NCI-H2227 (cell line): ENCODE measurements around the gene ATG13.
"Not testable (repeated sequence)": the region's sequence is repeated elsewhere in the genome, so short reads cannot be mapped to it uniquely, and the experiment has no call there.

Source experiments
- DNase-seq: peaks from one replicate; lab custom pipeline; 2025; ENCODE audit not compliant: unreplicated experiment; lab: John Stamatoyannopoulos, UW

Gene ATG13

DNA sequence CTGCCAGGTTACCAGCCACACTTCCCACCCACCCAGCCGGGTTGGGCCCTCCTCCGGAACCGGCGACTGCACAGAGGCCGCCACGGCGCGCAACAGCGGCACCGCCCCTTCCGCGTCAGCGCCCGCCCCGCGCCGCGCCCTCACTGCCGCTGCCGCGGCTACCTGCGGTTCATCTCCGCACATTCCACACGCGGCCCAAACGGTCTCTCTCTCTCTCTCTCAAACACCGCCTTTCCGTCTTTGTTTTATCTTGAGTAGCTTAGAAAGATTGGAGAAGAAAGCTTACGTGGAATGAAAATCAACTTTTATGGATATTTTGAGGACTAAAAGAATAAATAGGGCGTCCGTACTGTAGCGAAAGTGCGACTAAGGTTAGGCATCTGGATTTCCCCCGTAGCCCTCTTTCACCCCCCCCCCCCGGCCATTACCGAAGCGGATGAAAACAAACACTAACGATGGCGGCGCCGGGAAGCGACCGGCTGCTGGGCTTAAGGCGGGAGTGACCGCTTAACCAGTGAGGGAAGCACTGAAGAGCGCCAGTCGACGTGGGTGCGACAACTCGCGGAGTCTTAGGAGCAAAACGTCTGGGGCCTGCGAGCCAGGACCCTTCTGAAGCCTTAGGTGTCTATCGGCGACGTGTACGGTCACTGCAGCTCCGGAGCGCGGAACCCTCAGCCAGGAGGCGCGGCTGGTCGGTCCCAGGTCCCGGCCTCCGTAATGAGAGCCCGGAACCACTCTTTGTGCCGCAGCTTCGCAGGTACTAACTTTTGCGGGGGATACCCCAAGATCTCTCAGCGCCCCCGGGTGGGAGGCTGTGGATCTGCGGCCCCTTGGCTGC, at the start of gene ATG13, which contains the start of gene HARBI1:
TSS of gene ATG13 (plus strand) at position 420 of the 838 bp plus-strand sequence. CDS start 26,739 bp downstream, outside the sequence.
TSS of gene HARBI1 (minus strand) at position 94 of the 838 bp plus-strand sequence. CDS start 990 bp downstream, outside the sequence.
- DNase-seq: peak; percentile 94

DNA sequence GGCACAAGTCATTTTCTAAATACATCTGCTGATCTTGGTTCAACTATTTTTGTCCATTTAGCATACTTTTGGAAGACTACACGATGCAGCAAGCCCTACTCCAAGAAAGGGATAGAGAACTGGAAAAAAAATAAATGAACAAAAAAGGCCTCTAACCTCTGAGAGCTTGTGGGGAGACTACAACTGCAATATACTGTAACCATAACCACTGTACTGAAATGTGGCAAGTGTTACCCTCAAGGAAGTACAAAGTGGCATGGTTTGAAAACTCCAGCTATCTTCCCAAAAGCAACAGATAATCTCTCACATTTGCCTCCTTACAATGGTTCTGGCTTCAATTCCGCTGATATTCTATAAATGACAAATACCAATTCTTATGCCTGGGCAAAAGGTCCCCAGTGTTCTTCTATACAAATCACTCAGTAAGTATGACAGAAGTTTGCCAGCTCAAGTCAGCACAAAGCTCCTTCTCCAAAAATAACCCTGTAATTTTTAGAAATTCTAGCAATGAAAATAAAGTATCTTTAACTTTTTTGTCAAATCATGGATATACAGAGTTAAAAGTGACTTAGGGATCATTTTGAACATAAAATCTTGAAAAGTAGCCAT, 46.5 kb upstream of the ATG13 start:
- no peak for DNase-seq

DNA sequence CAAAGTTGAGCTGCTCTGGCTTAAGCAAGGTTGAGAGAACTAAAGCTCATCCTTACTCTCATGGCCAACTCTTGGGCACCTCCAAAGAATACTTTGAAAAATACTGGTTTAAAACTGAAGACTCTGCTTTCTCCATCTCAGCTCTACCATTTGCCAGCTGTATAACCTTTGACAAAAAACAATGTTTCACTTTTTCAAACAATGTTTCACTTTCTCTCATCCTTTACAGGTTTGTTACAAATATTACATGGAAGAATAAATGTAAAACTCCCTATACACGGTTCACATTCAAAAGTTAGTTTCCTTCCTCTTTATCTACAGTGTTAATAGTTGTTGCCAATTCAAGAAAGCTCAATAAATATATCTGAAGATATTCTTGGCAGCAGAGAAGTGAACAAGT, 42.7 kb upstream of the ATG13 start:
- no peak for DNase-seq

DNA sequence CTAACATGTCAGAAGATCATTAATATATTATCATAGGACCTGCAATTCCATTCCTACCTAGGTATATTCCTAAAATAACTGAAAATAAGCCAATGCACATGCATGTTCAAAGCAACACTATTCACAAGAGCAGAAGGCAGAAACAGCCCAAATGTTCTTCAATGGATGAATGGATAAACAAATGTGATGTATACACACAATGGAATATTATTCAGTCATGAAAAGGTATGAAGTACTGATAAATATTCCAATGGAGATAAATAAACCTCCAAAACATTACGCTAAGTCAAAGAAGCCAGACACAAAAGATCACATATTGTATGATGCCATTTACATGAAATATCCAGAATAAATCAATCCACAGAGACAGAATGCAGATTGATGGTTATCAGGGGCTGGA, 40.3 kb upstream of the ATG13 start:
- no peak for DNase-seq

DNA sequence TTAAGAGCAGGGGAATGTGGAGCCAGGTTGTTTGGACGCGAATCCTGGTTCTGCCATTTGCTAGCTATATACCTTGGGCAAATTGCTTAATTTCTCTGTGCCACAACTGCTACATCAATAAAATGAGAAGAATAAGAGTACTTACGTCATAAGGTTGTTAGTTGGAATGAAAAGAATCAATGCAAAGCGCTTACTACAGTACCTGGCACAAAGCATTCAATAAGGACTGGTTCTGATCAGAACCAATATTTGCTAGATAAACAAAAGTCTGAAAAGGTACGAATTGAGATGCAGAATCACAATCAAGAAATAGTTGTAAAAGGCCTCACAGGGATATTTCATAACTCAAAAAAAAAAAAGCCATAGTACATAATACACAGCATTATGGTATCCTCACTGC, 34.8 kb upstream of the ATG13 start:
- no peak for DNase-seq

DNA sequence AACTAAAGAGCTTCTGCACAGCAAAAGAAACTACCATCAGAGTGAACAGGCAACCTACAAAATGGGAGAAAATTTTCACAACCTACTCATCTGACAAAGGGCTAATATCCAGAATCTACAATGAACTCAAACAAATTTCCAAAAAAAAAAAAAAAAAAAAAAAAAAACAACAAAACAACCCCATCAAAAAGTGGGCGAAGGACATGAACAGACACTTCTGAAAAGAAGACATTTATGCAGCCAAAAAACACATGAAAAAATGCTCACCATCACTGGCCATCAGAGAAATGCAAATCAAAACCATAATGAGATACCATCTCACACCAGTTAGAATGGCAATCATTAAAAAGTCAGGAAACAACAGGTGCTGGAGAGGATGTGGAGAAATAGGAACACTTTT, 33.8 kb upstream of the ATG13 start:
- not testable (repeated sequence) for DNase-seq

DNA sequence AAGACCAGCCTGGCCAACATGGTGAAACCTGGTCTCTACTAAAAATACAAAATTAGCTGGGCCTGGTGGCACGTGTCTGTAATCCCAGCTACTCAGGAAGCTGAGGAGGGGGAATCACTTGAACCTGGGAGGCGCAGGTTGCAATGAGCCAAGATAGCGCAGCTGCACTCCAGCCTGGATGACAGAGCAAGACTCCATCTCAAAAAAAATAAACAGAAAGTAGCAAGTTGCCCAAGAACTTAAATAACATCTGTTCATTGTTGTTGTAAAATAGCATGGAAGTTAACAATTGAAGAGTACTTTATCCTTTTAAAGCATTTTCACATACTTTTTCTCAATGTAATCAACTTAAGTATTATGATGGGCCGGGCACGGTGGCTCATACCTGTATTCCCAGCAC, 29.2 kb upstream of the ATG13 start:
- no peak for DNase-seq

DNA sequence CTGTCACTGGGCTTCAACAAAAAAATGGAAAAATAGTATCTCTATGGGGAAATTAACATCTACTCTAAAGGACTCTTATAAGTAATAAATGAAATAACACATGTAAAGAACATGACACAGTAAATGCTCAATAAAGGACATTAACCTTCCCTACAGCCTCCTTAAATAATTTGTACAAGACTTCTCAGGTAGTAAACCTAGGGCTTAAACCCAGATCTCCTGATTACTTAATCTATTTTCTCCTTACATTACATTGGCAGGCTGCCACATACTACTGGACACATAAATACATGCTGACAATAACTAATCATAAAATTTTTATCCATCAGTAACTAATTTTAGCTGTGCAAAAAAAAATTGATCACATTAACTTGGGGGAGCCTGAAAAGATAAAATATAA, 28.4 kb upstream of the ATG13 start:
- DNase-seq: no peak

DNA sequence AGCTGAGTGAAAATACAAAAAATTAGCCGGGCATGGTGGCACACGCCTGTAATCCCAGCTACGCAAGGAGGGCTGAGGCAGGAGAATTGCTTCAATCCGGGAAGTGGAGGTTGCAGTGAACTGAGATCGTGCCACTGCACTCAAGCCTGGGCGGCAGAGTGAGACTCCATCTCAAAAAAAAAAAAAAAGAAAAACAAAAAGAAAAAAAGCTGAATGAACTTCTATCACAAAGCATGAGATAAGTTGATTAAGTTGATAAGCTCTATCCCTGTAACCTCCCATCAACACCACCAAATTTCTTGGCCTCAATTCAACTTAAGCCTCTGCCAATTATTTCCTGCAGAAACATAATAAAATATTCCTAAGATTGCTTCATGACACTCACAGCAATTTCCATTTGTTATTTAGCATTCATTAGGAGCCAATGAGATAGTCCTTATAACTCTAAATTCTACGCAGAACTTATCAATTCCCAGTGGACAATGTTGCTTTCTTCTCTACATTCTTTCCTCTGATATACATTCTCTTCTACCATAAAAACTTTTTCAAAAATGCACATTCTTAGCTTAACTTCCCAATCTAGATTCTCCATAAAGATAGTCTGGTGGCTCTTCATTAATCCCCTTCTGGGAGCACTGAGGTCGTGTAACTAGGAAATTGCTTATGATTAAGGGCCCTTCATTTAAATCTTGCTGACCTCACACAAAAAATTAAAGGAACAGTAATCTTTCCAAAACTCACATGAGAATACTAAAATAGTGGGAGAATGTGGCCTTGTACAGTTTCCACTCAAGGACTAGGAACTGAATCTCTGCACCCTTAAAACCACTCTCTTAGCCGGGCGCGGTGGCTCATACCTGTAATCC, 26.4 kb upstream of the ATG13 start:
- DNase-seq: no peak

DNA sequence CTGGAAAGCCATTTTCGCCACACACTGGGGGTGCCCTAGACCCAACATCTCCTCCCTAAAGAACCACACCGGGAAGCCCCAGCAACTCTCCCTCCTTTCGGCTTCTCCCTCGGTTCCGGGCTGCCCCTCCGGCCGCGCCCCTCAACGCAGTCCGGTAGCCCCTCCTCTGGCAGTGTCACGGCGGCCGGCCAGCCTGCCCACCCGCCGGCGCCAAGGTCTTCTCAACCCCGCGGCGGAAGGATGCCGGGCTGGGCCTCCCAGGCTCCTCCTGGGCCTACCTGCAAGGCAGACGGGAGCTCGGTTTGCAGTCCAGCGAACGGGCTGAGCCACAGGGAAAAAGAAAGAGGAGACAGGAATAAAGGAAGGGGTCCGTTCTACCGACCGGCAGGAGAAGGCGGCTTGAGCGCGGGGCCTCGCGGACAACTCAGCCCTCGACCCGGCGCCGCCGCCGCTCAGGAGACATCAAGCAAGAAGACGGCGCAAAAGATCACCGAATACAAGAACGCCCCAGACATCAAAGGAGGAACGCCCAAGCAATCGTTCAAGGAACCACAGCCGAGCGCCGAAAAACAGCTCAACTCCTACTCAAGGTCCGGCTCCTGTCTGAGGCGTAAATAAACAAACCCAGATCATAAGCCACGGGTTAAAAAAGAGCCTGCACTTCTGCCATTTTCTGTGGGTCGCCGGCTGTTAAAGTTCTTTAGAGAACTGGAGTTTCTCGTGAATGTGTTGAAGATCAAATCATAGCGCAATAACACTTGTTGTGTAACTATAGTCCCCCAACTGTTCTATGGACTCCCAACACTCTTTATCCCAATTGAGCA, 23.6 kb upstream of the ATG13 start, which contains the start of gene AMBRA1:
TSS of gene AMBRA1 (minus strand) at position 474 of the 824 bp plus-strand sequence. CDS start 45,643 bp downstream, outside the sequence.
- peak; percentile 91 for DNase-seq

DNA sequence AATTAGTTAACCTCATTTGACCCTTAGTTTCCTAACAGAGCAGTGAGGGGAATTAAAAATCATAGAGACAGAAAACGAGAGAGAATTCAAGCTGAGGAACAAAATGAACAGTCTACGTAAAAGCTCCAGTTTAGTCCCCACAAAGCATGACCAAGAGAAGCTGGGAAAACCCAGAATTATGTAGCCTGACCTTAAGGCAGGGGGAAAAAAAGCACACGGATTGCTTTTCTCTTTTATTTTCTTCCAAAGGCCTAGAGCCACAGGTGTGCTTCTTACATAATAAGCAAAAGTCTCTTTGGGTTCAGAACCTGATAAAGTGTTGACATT, 23.0 kb upstream of the ATG13 start:
- DNase-seq: no peak

DNA sequence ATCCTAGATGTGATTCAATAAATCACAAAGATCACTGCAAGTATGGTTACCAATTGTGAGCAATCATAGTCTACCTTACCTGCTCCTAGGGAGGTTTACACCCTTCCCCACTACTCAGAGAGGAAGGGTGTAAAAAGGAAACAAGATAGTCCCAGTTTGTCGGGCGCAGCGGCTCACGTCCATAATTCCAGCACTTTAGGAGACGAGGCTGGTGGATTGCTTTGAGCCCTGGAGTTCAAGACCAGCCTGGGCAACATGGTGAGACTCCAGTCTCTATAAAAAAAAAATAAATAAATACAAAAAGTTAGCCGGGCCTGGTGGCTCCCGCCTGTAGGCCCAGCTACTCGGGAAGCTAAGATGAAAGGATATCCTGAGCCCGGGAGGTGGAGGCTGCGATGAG, 22.6 kb upstream of the ATG13 start:
- no peak for DNase-seq

DNA sequence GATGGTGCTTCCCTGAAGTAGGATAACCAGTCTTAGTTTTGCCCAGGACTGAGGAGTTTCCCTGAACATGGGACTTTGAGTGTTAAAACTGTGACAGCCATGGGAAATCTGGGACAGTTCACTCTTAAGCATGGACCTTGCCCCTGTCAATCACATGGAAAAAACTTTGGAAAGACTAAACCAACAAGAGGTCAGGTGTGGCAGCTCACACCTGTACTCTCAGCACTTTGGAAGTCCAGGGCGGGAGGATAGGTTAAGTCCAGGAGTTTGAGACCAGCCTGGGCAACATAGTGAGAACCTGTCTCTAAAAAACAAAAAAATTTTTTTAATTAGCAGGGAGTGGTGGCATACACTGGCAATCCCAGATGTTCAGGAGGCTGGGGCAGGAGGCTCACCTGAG, 20.2 kb upstream of the ATG13 start:
- DNase-seq: no peak

DNA sequence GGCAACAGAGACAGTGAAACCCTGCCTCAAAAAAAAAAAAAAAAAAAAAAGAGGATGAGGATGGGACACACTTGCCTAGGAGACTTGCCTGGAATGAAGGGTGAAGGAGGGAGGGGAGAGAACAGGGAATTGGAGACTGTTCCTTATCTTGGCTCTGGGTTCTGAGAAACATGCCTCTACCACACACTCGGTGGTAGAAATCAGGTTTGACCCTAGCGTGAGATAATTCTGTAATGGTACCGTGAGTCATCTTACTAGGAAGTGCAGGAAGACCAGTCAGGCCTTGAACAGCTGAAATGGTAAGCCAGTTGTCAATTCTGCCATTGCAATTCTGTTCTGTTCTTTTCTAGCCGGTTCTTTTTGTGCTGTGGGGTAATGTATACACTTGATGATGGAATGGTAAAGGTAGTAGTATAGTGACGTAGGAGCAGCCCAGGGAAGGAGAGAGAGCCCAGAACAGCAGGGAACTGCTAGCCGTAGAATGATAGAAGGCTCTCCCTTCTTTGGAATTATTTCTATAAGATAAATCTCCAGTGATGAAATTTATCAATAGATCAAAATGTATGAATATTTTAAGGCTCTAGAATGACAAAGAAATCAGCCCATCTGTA, 19.6 kb upstream of the ATG13 start:
- DNase-seq: no peak

DNA sequence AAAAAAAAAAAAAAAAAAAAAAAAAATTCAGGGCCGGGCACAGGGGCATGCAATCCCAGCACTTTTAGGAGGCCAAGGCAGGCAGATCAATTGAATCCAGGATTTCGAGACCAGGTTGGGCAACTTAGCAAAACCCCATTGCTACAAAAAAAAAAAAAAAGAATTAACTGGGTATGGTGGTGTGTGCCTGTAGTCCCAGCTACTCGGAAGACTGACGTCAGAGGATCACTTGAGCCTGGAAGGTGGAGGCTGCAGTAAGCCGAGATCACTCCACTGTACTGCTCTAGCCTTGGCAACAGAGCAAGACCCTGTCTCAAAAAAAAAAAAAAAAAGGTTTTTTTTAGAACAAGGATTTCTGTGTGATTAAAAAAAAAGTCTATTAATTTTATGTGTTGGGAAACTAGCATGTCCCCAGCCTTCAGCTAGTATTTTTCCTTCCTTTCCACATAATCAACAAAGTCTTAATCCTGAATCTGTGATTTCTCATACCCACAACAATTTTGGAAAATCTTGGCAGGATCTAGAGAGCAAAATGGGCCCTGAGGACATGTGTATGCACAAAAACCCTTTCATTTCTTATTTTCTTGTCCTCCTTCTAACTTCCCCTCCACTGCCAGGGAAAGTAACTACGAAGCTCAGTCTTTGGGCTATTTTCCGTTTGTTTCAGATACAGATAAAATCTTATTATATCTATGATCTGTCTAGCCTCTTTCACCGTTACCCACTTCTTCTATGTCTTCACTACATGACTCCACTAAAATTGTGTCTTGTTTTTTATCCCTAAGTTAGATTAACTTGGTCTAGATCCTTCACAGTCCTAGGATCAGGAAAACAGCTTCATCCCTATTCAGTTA, 17.8 kb upstream of the ATG13 start:
- no peak for DNase-seq

DNA sequence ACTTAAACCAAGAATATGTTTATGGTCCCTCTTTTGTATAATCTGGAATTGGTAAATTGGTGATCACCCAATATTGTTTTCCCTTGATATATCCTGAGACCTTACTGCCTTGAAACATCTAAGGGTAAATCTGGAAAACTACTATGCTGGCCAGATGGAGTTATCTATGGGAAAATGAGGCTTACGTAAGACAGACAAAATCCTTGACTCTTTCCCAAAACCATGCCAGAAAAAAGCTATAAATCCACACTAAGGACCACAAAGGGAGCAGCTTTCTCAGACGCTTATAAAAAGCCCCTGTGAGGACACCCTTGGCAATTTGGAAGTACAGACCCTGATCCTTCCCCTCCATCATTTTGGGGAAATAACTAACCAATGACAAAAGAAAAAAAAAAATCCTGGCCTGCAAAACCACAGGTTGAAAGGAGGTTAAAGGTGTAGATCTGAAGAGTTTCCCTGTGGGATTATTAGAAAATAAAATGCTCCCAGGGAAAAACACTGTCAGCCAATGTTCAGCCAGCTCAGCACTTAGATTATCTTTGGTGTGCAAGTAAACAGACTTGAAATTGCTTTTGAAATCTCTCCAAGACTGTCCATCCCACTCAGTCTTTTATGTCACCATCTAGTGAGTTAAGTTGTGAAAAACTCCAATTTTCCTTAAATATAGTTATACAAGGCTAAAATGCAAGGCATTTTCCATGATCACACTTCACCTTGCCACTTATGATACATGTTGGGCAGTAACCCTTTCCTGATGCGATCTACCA, 17.0 kb upstream of the ATG13 start:
- no peak for DNase-seq

DNA sequence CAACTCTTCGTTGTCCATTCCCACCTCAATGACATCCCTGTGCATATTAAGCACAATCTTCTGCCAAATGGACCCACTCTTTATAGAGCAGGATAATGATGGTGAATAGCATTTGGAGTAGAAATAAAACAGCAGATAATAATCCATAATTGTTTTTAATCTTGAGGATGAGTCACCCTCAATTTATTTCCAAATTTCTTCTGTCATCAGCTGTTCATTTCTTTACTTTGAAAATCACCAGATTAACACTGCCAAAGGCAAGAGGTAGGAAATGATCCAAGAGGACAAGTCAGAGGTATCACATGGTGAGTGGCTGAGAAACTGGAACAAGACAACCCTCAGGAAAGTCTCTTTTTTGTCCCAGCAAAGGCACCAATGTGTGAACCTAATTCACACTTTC, 16.2 kb upstream of the ATG13 start:
- DNase-seq: no peak

DNA sequence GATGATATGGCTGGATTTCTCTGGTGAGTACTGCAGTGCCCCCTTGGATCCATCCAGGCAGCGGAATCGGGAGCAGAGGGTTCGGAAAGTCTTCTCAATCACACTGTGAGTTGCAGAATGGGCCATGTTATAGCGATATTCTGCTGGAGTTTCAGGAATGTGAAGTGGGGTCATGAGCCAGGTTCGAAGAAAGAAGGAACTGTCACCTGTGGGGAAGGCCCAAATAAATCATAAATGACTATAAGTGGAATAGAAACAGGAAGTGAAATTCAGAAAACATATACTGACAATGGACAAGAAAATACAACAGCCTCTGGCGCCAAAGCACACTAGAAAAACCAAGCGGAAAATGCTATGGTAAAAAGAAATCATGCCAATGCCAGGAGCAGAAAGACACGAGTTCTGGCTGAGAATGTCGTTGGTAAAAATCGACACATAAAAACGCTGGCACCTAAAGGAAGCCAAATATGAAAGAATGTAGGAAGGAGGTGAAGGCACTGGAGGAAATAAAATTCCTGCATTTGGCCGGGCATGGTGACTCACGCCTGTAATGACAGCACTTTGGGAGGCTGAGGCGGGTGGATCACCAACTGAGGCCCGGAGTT, 13.5 kb upstream of the ATG13 start:
- no peak for DNase-seq
